ENCODE measurements around the gene CRYGD.

DNA sequence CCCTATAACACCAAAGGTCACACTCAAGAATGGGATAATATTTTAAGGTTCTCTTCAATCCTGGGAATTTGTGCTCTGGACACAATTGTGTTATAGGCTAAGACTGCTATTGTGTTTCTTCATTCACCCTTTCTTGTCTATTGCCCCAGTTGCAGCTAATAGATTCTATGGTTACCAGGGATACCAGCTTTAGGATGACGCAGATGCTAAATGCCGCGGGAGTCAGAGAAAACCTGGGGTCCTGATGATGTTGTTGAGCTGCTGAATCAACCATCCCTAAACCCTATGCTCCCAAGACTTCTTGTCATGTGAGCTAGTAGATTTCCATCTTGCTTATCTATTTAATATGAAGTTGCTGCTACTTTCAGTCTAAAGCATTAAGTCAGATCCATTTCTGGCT lies 5.4 kb downstream of the CRYGD start:
- no peak for TF ChIP-seq POLR2A (IDR thresholded peaks at IDR 0.05)
- TF ChIP-seq, protein P1, sequence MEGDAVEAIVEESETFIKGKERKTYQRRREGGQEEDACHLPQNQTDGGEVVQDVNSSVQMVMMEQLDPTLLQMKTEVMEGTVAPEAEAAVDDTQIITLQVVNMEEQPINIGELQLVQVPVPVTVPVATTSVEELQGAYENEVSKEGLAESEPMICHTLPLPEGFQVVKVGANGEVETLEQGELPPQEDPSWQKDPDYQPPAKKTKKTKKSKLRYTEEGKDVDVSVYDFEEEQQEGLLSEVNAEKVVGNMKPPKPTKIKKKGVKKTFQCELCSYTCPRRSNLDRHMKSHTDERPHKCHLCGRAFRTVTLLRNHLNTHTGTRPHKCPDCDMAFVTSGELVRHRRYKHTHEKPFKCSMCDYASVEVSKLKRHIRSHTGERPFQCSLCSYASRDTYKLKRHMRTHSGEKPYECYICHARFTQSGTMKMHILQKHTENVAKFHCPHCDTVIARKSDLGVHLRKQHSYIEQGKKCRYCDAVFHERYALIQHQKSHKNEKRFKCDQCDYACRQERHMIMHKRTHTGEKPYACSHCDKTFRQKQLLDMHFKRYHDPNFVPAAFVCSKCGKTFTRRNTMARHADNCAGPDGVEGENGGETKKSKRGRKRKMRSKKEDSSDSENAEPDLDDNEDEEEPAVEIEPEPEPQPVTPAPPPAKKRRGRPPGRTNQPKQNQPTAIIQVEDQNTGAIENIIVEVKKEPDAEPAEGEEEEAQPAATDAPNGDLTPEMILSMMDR (IDR thresholded peaks at IDR 0.05), result no peak

Data from testis (tissue), 2 donors.